Measurements from ENCODE around the gene FAS. TPM values are rescaled to one million over a fixed set of nuclear protein-coding genes. Genes with fewer than 3 reads are reported as not detected.

The FAS gene
- total RNA-seq, 3 donors from 2014 or later (not counting 1 experiment from before 2014, with no cell fraction given), result 17.3 to 29.9 (median 26.5) TPM

DNA sequence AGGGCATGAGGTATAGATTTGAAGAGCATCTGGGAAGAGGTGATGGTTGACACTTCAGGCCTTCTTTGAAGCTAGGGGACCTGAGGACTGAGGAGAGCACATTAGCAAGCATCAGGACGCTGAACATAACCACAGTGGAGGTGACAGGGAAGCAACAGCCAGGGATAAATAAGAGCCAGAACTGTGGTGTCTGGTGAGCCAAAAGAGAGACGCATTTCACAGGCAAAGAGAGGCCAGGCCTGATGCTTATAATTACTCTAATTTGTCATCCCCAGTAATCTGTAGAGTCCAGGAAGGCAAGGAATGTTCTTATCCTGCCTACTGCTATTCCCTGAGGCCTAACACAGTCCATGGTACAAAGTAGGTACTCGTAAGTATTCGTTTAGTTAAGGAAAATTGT is 10.4 kb upstream of the FAS start:
- intact Hi-C loops (cut with micrococcal nuclease), result no loop called here
- H3K4me1 ChIP-seq (ENCODE audit: control insufficient read depth, insufficient read depth, low read length), result peaks cover 4% of the 10 kb centered on the region
- Mint-ChIP-seq H3K27ac (peak overlapping the region in 1 of 2 donors; percentile 6), H3K9me3 (no peaks in the 10 kb centered on the region), H3K27me3 (ENCODE audit: low read depth in 2 of 2) (no peaks in the 10 kb centered on the region), H3K36me3 (no peaks in the 10 kb centered on the region), H3K4me3 (no peak overlapping the region), H3K4me1 (peaks cover 4% of the 10 kb centered on the region in 2 donors)
- no peaks in the 10 kb centered on the region for H3K9me3 ChIP-seq (ENCODE audit: control insufficient read depth, insufficient read depth, low read length)
- H3K27ac ChIP-seq (ENCODE audit: low read length), result no peak overlapping the region
- TF ChIP-seq, protein P1, sequence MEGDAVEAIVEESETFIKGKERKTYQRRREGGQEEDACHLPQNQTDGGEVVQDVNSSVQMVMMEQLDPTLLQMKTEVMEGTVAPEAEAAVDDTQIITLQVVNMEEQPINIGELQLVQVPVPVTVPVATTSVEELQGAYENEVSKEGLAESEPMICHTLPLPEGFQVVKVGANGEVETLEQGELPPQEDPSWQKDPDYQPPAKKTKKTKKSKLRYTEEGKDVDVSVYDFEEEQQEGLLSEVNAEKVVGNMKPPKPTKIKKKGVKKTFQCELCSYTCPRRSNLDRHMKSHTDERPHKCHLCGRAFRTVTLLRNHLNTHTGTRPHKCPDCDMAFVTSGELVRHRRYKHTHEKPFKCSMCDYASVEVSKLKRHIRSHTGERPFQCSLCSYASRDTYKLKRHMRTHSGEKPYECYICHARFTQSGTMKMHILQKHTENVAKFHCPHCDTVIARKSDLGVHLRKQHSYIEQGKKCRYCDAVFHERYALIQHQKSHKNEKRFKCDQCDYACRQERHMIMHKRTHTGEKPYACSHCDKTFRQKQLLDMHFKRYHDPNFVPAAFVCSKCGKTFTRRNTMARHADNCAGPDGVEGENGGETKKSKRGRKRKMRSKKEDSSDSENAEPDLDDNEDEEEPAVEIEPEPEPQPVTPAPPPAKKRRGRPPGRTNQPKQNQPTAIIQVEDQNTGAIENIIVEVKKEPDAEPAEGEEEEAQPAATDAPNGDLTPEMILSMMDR (IDR thresholded peaks at IDR 0.05), result no peak
- H3K27me3 ChIP-seq (ENCODE audit: control insufficient read depth, insufficient read depth, low read length), result no peaks in the 10 kb centered on the region
- H3K36me3 ChIP-seq (ENCODE audit: control insufficient read depth, insufficient read depth, low read length), result no peaks in the 10 kb centered on the region
- no peak for DNase-seq
- H3K4me3 ChIP-seq (ENCODE audit: low read length), result no peak overlapping the region
- 96% methylated on average over 4 of the region's 4 CpGs for WGBS (ENCODE audit: insufficient coverage)
- no peak for ATAC-seq

DNA sequence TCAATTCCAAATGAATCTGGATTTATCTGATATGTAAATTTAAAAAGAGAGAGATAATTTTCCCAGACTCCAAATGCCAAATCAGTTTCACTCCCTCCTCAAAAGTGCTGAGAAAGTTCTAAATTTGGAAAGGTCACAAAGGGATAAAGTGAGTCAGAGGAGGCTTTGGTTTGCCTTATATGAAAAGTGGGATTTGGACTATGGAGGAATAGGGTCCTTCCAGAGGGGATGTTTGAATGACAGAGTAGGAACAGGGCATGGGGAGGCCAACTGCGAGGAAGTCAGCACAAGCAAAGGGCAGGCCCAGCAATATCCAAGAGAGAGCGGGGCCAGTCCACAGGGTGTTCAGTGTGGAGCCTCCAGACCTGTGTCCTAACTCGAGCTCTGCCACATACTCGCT is 9.8 kb upstream of the FAS start:
- Histone ChIP-seq H3K36me3 (ENCODE audit: control insufficient read depth, insufficient read depth, low read length) (no peaks in the 10 kb centered on the region), H3K27ac (ENCODE audit: low read length) (no peak overlapping the region), H3K27me3 (ENCODE audit: control insufficient read depth, insufficient read depth, low read length) (no peaks in the 10 kb centered on the region), H3K9me3 (ENCODE audit: control insufficient read depth, insufficient read depth, low read length) (no peaks in the 10 kb centered on the region), H3K4me1 (ENCODE audit: control insufficient read depth, insufficient read depth, low read length) (no peaks in the 10 kb centered on the region), H3K4me3 (ENCODE audit: low read length) (no peak overlapping the region)
- ATAC-seq, result no peak
- 85% methylated on average over 3 of the region's 4 CpGs for WGBS (ENCODE audit: insufficient coverage)
- DNase-seq, result no peak
- TF ChIP-seq, protein P1 (IDR thresholded peaks at IDR 0.05), result no peak
- no peak overlapping the region for H3K4me3 Mint-ChIP-seq
- no peaks in the 10 kb centered on the region for H3K27me3 Mint-ChIP-seq (ENCODE audit: low read depth in 2 of 2)
- H3K4me1 Mint-ChIP-seq, result peaks cover 0 to 5% of the 10 kb centered on the region in 2 donors
- intact Hi-C loops (cut with micrococcal nuclease), result no loop called here
- H3K36me3 Mint-ChIP-seq, result no peaks in the 10 kb centered on the region
- H3K27ac Mint-ChIP-seq, result no peak overlapping the region
- no peaks in the 10 kb centered on the region for H3K9me3 Mint-ChIP-seq

DNA sequence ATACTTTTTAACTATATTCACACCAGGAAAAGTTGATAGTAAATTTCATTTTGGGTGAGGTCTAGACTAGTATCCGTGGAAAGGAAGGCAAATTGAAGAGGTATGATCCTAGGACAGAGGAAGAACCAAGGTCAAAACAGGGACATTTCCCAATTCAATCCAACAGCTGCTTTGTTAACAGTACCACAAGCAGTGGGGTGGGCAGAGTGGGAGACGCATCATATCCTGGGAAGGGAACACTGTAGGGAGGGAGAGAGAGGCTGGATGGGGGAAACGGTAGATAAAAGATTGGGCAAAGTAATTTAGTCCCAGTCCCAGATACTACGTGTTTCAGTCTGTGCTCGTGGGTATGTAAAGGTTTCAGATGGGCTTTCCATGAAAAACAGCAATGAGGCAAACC is 9.2 kb upstream of the FAS start:
- H3K4me1 ChIP-seq (ENCODE audit: control insufficient read depth, insufficient read depth, low read length), result no peaks in the 10 kb centered on the region
- Mint-ChIP-seq H3K4me3 (no peak overlapping the region), H3K27ac (no peak overlapping the region), H3K36me3 (no peaks in the 10 kb centered on the region), H3K27me3 (ENCODE audit: low read depth in 2 of 2) (no peaks in the 10 kb centered on the region), H3K4me1 (peaks cover 3 to 8% of the 10 kb centered on the region in 2 donors), H3K9me3 (peaks cover 1 to 2% of the 10 kb centered on the region in 2 donors)
- no peak overlapping the region for H3K4me3 ChIP-seq (ENCODE audit: low read length)
- intact Hi-C loops (cut with micrococcal nuclease), result no loop called here
- DNase-seq, result no peak
- H3K27ac ChIP-seq (ENCODE audit: low read length), result no peak overlapping the region
- no peaks in the 10 kb centered on the region for H3K36me3 ChIP-seq (ENCODE audit: control insufficient read depth, insufficient read depth, low read length)
- H3K9me3 ChIP-seq (ENCODE audit: control insufficient read depth, insufficient read depth, low read length), result no peaks in the 10 kb centered on the region
- no peaks in the 10 kb centered on the region for H3K27me3 ChIP-seq (ENCODE audit: control insufficient read depth, insufficient read depth, low read length)
- TF ChIP-seq, protein P1 (IDR thresholded peaks at IDR 0.05), result no peak
- 94% methylated on average over 4 of the region's 5 CpGs for WGBS (ENCODE audit: insufficient coverage)
- ATAC-seq, result no peak

DNA sequence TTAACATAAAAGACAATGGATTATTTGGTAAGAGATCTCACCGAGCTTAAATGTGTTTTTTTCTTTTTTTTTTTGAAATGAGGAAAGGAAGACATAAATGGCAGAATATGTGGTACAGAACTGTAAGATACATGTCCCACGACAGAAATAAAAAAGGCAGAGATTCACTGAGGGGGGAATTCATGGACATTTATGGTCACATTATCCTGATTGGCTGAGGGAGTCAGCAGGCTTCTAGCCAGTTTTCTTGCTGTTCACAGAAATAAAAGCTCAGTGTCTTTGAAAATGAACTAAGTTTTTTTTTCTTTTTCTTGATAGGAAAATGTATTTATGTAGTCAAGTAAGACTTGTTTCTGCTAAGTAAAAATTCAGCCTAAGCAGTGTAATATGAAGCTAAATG is 8.2 kb upstream of the FAS start:
- intact Hi-C loops (cut with micrococcal nuclease), result no loop called here
- Histone ChIP-seq H3K27me3 (ENCODE audit: control insufficient read depth, insufficient read depth, low read length) (no peaks in the 10 kb centered on the region), H3K4me3 (ENCODE audit: low read length) (no peak overlapping the region), H3K27ac (ENCODE audit: low read length) (no peak overlapping the region), H3K4me1 (ENCODE audit: control insufficient read depth, insufficient read depth, low read length) (peaks cover 2% of the 10 kb centered on the region), H3K36me3 (ENCODE audit: control insufficient read depth, insufficient read depth, low read length) (no peaks in the 10 kb centered on the region), H3K9me3 (ENCODE audit: control insufficient read depth, insufficient read depth, low read length) (no peaks in the 10 kb centered on the region)
- no peaks in the 10 kb centered on the region for H3K27me3 Mint-ChIP-seq (ENCODE audit: low read depth in 2 of 2)
- ATAC-seq, result no peak
- peaks cover 7 to 13% of the 10 kb centered on the region in 2 donors for H3K4me1 Mint-ChIP-seq
- no peaks in the 10 kb centered on the region for H3K36me3 Mint-ChIP-seq
- H3K9me3 Mint-ChIP-seq, result peaks cover 3% of the 10 kb centered on the region in 2 donors
- WGBS (ENCODE audit: insufficient coverage), result 100% methylated on average over 2 of the region's 2 CpGs
- no peak for DNase-seq
- H3K4me3 Mint-ChIP-seq, result no peak overlapping the region
- H3K27ac Mint-ChIP-seq, result no peak overlapping the region
- TF ChIP-seq, protein P1 (IDR thresholded peaks at IDR 0.05), result no peak

All from natural killer cell (primary cell).